ENCODE results near the gene SLU7.

DNA sequence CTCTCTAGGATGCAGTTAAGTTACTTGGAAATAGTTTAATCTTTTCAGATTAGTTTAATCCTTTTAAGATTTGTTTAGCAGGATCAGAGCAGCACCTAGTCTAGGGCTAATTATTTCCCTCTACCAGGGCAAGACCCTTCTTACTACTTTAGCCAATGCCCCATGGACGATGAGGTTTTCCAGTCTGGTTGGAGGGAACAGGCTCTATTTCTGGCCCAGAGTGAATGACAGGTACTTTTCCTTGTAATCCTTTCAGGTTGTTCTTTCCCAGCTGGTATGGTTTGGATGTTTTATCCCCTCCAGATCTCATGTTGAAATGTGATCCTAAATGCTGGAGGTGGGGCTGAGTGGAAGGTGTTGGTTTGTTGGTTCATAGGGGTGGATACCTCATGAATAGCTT lies 30.0 kb upstream of the SLU7 start:
- no peak for TF ChIP-seq CTCF (IDR thresholded peaks at IDR 0.05; ENCODE audit: low read depth, low read length)
- no peak for TF ChIP-seq EZH2phosphoT487 (IDR thresholded peaks at IDR 0.05; ENCODE audit: low read depth)
